HG03558 (cell line): ENCODE results near the gene KLC3.
"Not testable (repeated sequence)": the region's sequence is repeated elsewhere in the genome, so short reads cannot be mapped to it uniquely, and the experiment has no call there.

Source experiments
- ATAC-seq: cut with Tn5 transposase; IDR thresholded peaks from one replicate; pipeline ENCODE4 v1.9.1; 2021; ENCODE audit warnings: moderate number of reproducible peaks; ENCODE audit not compliant: unreplicated experiment; ENCODE audit errors: extremely low read depth

The KLC3 gene

GRCh38 chr19:45314708-45315245 is 25.8 kb upstream of the KLC3 start:
- ATAC-seq, result no peak

- no peak for ATAC-seq
Observed at GRCh38 chr19:45315304-45315703, 25.2 kb upstream of the KLC3 start.

GRCh38 chr19:45320997-45321775 is 19.4 kb upstream of the KLC3 start:
- no peak for ATAC-seq

GRCh38 chr19:45321848-45322247 is 18.7 kb upstream of the KLC3 start:
- no peak for ATAC-seq

GRCh38 chr19:45322311-45322710 is 18.2 kb upstream of the KLC3 start:
- ATAC-seq, result no peak

- ATAC-seq, result no peak
Observed at GRCh38 chr19:45322744-45323281, 17.7 kb upstream of the KLC3 start, which contains the start of gene CKM. TSS of gene CKM (minus strand) at chr19:45322875. CDS start at chr19:45319713, 3,162 bp downstream.

- ATAC-seq, result no peak
Observed at GRCh38 chr19:45323671-45324081, 16.9 kb upstream of the KLC3 start.

- ATAC-seq, result no peak
Observed at GRCh38 chr19:45324349-45324907, 16.1 kb upstream of the KLC3 start.

GRCh38 chr19:45327404-45328143 is 13.0 kb upstream of the KLC3 start:
- ATAC-seq, result no peak

GRCh38 chr19:45331411-45331810 is 9.1 kb upstream of the KLC3 start:
- no peak for ATAC-seq

- ATAC-seq, result no peak
Observed at GRCh38 chr19:45333609-45334303, 6.8 kb upstream of the KLC3 start.

GRCh38 chr19:45334881-45335280 is 5.7 kb upstream of the KLC3 start:
- ATAC-seq, result not testable (repeated sequence)

GRCh38 chr19:45336696-45337251 is 3.8 kb upstream of the KLC3 start:
- no peak for ATAC-seq

GRCh38 chr19:45339629-45340028 is 921 bp upstream of the KLC3 start:
- ATAC-seq, result no peak

- ATAC-seq, result no peak
Observed at GRCh38 chr19:45340899-45341453, 426 bp downstream of the KLC3 start.

GRCh38 chr19:45342911-45343310 is 2.4 kb downstream of the KLC3 start:
- ATAC-seq, result no peak

- ATAC-seq, result no peak
Observed at GRCh38 chr19:45344621-45345505, 4.3 kb downstream of the KLC3 start.

- ATAC-seq, result no peak
Observed at GRCh38 chr19:45345506-45345860, 4.9 kb downstream of the KLC3 start.

- no peak for ATAC-seq
Observed at GRCh38 chr19:45346449-45346848, 5.9 kb downstream of the KLC3 start.
